Myocyte (in vitro differentiated cells): ENCODE results near the gene MRPS18B. TPM values are rescaled to one million over a fixed set of nuclear protein-coding genes. Genes with fewer than 3 reads are reported as not detected.

Experiments
- microRNA counts: library from miRNA; unstranded; fragments of <30 nt; microRNA quantifications from one replicate; lab custom pipeline; 2016
- microRNA-seq: library from miRNA; unstranded; fragments of <30 nt; microRNA quantifications from one replicate; pipeline ENCODE4, GENCODE V29; 2016
- total RNA-seq: library from RNA; depleted of rRNA; stranded (reverse); fragments of >200 nt; gene quantifications from 2 replicates; pipeline ENCODE4 v1.2.3, GENCODE V29; 2014

The MRPS18B gene
- total RNA-seq, 1 donor from 2014 or later = 64.3 TPM

MicroRNAs encoded within 50 kb of the gene (microRNA counts, 767-probe panel; counts per million panel counts)
- not detected for microRNA hsa-miR-877-5p (lab: Ali Mortazavi, UCI)

Small RNA genes lying within 50 kb of the gene (microRNA-seq; reads per million reads assigned to microRNA genes)
- 47.6 reads per million, percentile 48 among the genes with 10 or more reads in this experiment for gene MIR877

Other genes with a start within 250 kb of the MRPS18B start
- 87.4 and 91.7 TPM in 2 replicates for gene HLA-E, start 128.3 kb upstream of the MRPS18B start, total RNA-seq
- 22.3 and 28.4 TPM in 2 replicates for gene GNL1, start 61.4 kb upstream of the MRPS18B start, total RNA-seq
- gene PRR3, start 60.5 kb upstream of the MRPS18B start, total RNA-seq = 6.5 and 6.6 TPM in 2 replicates
- gene ABCF1, start 46.4 kb upstream of the MRPS18B start, total RNA-seq = 59.6 and 66.3 TPM in 2 replicates
- gene PPP1R10, start 597 bp upstream of the MRPS18B start, total RNA-seq = 32.1 and 40.0 TPM in 2 replicates
- gene ATAT1, start 9.0 kb downstream of the MRPS18B start, total RNA-seq = 8.1 and 13.3 TPM in 2 replicates
- 7.0 and 7.5 TPM in 2 replicates for gene C6orf136, start 29.3 kb downstream of the MRPS18B start, total RNA-seq
- gene DHX16, start 55.2 kb downstream of the MRPS18B start, total RNA-seq = 25.3 and 28.8 TPM in 2 replicates
- 89.3 and 103 TPM in 2 replicates for gene PPP1R18, start 68.8 kb downstream of the MRPS18B start, total RNA-seq
- 2.9 and 4.5 TPM in 2 replicates for gene NRM, start 73.1 kb downstream of the MRPS18B start, total RNA-seq
- gene MDC1, start 99.4 kb downstream of the MRPS18B start, total RNA-seq = 8.0 and 8.2 TPM in 2 replicates
- 562 and 698 TPM in 2 replicates for gene TUBB, start 102.5 kb downstream of the MRPS18B start, total RNA-seq
- gene FLOT1, start 124.8 kb downstream of the MRPS18B start, total RNA-seq = 168 and 175 TPM in 2 replicates
- gene IER3, start 126.7 kb downstream of the MRPS18B start, total RNA-seq = 45.8 and 55.5 TPM in 2 replicates